D721Med (cell line): ENCODE data around the gene WSCD2.

Experiments
- DNase-seq: peaks from one replicate; pipeline ENCODE4 v3.0.0; 2011; ENCODE audit warnings: low spot score; ENCODE audit not compliant: insufficient read length
- FAIRE-seq: peaks from 2 replicates; lab custom pipeline; 2011; peaks lifted over from hg19 to GRCh38; lab: Jason Lieb, UNC
- TF ChIP-seq, protein P1 (sequence below): IDR thresholded peaks from 2 replicates; pipeline ENCODE4 v1.5.1; 2012; ENCODE audit warnings: mild to moderate bottlenecking, control low read depth; ENCODE audit not compliant: insufficient read depth; ENCODE audit errors: missing control alignments

The WSCD2 gene

DNA sequence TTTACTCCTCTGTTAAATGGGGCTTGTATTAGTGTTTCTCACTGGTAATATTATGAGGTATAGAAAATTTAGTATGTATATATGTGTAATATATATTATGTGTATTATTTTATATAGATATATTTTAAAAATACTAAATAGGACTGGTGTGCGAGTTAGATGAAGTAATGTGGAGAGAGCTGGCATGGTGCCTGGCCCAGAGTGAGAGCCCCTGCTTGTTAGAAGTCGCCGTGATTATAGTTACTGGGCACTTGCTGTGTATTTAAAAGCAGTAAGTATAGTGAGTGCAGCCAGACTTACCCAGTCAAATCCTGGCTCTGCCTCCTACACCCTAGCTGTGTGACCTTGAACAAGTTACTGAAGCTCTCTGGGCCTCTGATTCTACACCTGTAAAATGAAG lies 48.0 kb downstream of the WSCD2 start:
- DNase-seq, result no peak
- TF ChIP-seq, protein P1, sequence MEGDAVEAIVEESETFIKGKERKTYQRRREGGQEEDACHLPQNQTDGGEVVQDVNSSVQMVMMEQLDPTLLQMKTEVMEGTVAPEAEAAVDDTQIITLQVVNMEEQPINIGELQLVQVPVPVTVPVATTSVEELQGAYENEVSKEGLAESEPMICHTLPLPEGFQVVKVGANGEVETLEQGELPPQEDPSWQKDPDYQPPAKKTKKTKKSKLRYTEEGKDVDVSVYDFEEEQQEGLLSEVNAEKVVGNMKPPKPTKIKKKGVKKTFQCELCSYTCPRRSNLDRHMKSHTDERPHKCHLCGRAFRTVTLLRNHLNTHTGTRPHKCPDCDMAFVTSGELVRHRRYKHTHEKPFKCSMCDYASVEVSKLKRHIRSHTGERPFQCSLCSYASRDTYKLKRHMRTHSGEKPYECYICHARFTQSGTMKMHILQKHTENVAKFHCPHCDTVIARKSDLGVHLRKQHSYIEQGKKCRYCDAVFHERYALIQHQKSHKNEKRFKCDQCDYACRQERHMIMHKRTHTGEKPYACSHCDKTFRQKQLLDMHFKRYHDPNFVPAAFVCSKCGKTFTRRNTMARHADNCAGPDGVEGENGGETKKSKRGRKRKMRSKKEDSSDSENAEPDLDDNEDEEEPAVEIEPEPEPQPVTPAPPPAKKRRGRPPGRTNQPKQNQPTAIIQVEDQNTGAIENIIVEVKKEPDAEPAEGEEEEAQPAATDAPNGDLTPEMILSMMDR, result no peak
- no peak for FAIRE-seq

DNA sequence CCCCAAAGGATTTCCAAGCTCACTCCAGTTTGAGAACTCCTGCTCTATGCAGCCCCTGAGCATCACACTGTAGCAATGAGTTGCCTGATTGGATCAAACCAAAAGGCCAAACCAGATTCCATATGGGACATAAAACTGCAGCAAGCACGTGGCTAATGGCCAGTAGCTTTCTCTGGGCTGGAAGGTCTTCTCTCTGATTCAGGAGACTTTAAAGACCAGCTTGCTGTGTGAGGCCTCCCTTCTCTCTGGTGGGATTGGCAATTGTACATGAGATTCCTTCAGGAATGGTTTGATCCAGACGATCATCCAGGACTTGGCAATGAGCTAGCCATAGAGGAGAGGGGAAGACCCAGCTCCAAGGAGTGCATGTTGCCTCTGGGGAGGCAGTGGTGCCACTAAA lies 50.2 kb downstream of the WSCD2 start:
- TF ChIP-seq, protein P1, result no peak
- FAIRE-seq (no peak), DNase-seq (no peak)

DNA sequence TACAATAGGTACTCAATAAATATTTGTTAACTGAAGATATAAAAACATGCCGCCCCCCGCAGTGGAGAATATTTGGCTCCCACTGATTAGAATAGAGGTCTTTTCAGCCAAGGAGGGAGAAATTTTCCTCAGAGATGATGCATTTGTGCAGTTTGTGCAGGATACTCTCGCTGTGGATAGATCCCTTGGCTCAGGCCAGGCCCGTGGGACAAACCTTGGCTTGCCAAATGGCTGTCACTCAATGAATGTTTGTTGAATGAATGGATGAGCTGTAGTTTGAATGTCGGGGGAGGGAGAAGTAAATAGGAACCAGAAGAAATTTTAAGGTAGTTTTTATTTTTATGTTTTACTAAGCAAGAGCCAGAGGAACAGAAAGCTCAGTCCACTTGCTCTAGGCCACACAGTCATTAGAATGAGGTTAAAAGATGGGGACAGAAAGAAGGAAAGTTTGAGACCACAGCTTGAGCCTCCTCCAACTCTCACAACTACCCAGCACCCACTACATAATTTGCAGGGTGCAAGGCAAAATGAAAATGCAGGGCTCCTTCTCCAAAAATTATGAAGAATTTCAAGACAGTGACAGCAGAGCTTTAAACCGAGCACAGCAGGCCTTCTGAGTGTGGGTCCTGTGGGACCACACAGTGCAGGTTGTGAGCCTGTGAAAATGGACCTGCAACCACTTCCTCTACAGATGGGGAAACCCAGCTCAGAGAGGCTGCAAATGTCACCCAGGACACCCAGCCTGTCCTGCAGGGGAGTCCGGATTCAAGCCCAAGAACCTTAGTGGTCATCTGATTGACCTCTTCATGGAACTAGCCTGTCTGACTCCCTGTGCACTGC lies 51.4 kb downstream of the WSCD2 start:
- no peak for FAIRE-seq
- TF ChIP-seq, protein P1, result no peak
- DNase-seq, result no peak

DNA sequence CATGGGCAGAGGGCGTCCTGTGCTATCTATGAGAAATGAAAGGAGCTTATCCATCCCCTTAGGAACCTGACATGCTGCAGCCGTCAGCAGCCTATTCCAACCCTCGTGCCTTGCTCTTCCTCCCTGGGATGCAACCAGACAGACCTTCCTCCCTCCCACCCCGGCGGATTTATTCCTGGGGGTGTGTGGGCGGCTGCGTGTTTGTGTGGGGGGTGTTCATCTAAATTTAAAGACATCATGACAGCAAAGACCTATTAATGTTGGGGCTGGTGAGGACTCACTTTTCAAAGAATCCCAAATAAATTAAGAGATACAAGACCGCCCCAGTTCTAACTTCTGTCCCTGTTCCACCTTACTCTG lies 52.0 kb downstream of the WSCD2 start:
- no peak for DNase-seq
- FAIRE-seq, result no peak
- TF ChIP-seq, protein P1, result no peak

DNA sequence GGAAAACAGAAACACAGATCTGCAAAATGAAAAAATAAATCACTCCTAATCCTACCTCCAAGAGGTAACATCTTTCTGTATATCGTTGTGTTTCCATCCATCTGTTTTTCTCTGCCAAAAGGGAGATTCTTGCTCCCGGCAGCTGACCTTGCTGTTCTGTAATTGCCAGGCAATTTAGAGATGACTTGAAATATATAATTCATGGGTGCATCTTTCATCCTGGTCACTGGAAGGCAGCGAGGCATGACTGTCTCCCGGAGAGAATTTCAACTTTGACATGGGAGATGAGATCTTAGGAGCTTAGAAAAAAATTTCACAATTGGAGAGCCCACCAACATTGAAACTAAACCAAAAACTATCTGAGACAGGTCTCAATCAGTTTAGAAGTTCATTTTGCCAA lies 53.0 kb downstream of the WSCD2 start:
- FAIRE-seq, result no peak
- DNase-seq, result no peak
- TF ChIP-seq, protein P1, result no peak

DNA sequence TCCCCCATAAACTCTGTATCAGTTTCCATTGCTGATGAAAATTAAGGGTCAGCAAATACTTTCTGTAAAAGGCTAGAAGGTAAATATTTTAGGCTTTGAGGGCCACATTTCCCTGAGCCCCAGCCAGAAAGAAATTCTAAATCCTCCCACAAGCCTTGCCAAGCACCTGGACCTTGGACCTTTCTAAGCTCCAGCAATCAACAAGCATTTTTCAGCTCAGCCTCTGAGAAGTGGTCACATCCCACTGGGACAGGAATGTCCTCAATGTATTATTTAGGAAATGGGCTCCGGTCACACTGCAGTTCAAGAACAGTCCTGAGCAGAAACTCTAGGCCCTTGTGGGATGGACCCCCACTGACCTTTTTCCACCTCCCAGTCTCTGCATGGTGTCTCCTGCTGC lies 55.9 kb downstream of the WSCD2 start:
- DNase-seq (no peak), FAIRE-seq (no peak)
- TF ChIP-seq, protein P1, result no peak

DNA sequence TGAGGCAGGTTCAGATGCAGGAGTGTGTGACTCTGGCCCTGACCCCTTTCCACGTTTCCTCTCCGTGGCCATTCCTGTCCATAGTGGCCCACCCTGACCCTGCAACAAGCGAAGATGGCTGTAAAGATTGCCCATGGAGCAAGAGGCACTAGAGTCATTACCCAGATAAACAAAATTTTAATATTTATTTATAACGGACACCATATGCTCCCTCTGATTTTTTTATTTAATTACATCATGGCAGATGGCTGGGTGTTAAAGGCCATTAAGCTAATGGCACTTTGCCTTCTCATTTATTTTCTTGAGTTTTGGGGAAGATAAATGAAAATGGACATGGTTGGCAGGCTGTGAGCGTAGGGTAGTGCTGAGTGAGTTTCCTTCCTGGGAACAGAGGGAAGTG lies 58.7 kb downstream of the WSCD2 start:
- FAIRE-seq (no peak), DNase-seq (no peak)
- TF ChIP-seq, protein P1, result no peak
